NCI-H345 (cell line): ENCODE data around the gene NOC2L.
A peak's percentile ranks its signal among the peaks of the same experiment; 100 is the strongest.

ENCODE experiments used
- DNase-seq: peaks from one replicate; lab custom pipeline; 2025; lab: John Stamatoyannopoulos, UW

NOC2L gene

GRCh38 chr1:942864-943533 lies 16.1 kb downstream of the NOC2L start:
- DNase-seq, result no peak

- DNase-seq, result no peak
These were observed 16.6 kb downstream of the NOC2L start for GRCh38 chr1:942411-942821.

GRCh38 chr1:941588-942383 lies 17.3 kb downstream of the NOC2L start:
- peak; percentile 79 for DNase-seq

- DNase-seq, result no peak
These were observed 18.0 kb downstream of the NOC2L start for GRCh38 chr1:941015-941587.

GRCh38 chr1:940107-941014 lies 18.7 kb downstream of the NOC2L start:
- peak; percentile 78 for DNase-seq

GRCh38 chr1:939511-940106 lies 19.4 kb downstream of the NOC2L start:
- DNase-seq, result no peak

- no peak for DNase-seq
These were observed 20.2 kb downstream of the NOC2L start for GRCh38 chr1:938711-939489.

- no peak for DNase-seq
These were observed 20.9 kb downstream of the NOC2L start for GRCh38 chr1:938088-938683.

- no peak for DNase-seq
These were observed 21.5 kb downstream of the NOC2L start for GRCh38 chr1:937521-937920.

- no peak for DNase-seq
These were observed 22.4 kb downstream of the NOC2L start for GRCh38 chr1:936348-937264.

- peak; percentile 84 for DNase-seq
These were observed 23.3 kb downstream of the NOC2L start for GRCh38 chr1:935751-936231.

GRCh38 chr1:934991-935750 lies 23.9 kb downstream of the NOC2L start:
- DNase-seq, result no peak

GRCh38 chr1:933603-933940 lies 25.5 kb downstream of the NOC2L start:
- DNase-seq, result no peak

GRCh38 chr1:932776-933602 lies 26.1 kb downstream of the NOC2L start:
- DNase-seq, result no peak

GRCh38 chr1:932173-932510 lies 26.9 kb downstream of the NOC2L start:
- DNase-seq, result no peak

GRCh38 chr1:931380-932172 lies 27.5 kb downstream of the NOC2L start:
- no peak for DNase-seq

GRCh38 chr1:930633-931138 lies 28.4 kb downstream of the NOC2L start:
- no peak for DNase-seq
